Brain microvascular endothelial cell (primary cell): ENCODE data around the gene PSENEN.

ENCODE experiments used
- DNase-seq: peaks from one replicate; pipeline ENCODE4 v3.0.0-alpha.2; 2020
- H3K27ac ChIP-seq: fragments of 250-450 bp; sonication (Bioruptor Pico); 2 replicates; pipeline ENCODE4 v1.5.1; 2020; ENCODE audit warnings: mild to moderate bottlenecking, moderate library complexity
- H3K27me3 ChIP-seq: fragments of 250-450 bp; sonication (Bioruptor Pico); replicated peaks from 2 replicates; pipeline ENCODE4 v1.5.1; 2020; ENCODE audit warnings: mild to moderate bottlenecking
- H3K36me3 ChIP-seq: fragments of 250-450 bp; sonication (Bioruptor Pico); replicated peaks from 2 replicates; pipeline ENCODE4 v1.5.1; 2020; ENCODE audit warnings: mild to moderate bottlenecking
- H3K4me3 ChIP-seq: 2 replicates; pipeline ENCODE4 v1.5.1; 2011; ENCODE audit warnings: low read depth, mild to moderate bottlenecking, control low read depth, low read length, moderate library complexity
- in situ Hi-C: cut with HindIII; loops from 2 replicates; pipeline ENCODE4 v1.10.0; 2017; ENCODE audit warnings: low sequenced_read_pairs, low pct_ligation_motif_present
- TF ChIP-seq, protein P1 (sequence below): IDR thresholded peaks from 2 replicates; pipeline ENCODE4 v1.5.1; 2011; ENCODE audit warnings: low read depth, mild to moderate bottlenecking, moderate library complexity, low read length, control low read depth, inconsistent platforms; ENCODE audit errors: missing control alignments

PSENEN gene

DNA sequence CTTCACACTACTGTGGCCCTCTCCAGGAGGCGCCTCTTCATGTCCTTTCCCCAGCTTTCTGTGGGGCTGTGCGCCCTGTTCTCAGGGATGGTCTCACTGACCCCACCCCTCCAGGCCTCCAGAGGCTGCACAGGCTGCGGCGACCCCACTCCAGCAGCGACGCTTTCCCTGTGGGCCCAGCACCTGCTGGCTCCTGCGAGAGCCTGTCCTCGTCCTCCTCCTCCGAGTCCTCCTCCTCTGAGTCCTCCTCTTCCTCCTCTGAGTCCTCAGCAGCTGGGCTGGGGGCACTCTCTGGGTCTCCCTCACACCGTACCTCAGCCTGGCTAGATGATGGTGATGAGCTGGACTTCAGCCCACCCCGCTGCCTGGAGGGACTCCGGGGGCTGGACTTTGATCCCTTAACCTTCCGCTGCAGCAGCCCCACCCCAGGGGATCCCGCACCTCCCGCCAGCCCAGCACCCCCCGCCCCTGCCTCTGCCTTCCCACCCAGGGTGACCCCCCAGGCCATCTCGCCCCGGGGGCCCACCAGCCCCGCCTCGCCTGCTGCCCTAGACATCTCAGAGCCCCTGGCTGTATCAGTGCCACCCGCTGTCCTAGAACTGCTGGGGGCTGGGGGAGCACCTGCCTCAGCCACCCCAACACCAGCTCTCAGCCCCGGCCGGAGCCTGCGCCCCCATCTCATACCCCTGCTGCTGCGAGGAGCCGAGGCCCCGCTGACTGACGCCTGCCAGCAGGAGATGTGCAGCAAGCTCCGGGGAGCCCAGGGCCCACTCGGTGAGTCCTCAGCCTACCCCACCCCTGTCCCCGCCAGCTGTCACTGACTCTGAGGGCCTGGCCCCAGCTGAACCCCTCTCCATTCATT, 41.1 kb downstream of the PSENEN start:
- DNase-seq, result no peak
- Histone ChIP-seq H3K36me3 (no peaks in the 10 kb centered on the region), H3K4me3 (no peak overlapping the region), H3K27me3 (no peaks in the 10 kb centered on the region), H3K27ac (no peak overlapping the region)
- TF ChIP-seq, protein P1, sequence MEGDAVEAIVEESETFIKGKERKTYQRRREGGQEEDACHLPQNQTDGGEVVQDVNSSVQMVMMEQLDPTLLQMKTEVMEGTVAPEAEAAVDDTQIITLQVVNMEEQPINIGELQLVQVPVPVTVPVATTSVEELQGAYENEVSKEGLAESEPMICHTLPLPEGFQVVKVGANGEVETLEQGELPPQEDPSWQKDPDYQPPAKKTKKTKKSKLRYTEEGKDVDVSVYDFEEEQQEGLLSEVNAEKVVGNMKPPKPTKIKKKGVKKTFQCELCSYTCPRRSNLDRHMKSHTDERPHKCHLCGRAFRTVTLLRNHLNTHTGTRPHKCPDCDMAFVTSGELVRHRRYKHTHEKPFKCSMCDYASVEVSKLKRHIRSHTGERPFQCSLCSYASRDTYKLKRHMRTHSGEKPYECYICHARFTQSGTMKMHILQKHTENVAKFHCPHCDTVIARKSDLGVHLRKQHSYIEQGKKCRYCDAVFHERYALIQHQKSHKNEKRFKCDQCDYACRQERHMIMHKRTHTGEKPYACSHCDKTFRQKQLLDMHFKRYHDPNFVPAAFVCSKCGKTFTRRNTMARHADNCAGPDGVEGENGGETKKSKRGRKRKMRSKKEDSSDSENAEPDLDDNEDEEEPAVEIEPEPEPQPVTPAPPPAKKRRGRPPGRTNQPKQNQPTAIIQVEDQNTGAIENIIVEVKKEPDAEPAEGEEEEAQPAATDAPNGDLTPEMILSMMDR, result no peak
- in situ Hi-C loops, result no loop called here

DNA sequence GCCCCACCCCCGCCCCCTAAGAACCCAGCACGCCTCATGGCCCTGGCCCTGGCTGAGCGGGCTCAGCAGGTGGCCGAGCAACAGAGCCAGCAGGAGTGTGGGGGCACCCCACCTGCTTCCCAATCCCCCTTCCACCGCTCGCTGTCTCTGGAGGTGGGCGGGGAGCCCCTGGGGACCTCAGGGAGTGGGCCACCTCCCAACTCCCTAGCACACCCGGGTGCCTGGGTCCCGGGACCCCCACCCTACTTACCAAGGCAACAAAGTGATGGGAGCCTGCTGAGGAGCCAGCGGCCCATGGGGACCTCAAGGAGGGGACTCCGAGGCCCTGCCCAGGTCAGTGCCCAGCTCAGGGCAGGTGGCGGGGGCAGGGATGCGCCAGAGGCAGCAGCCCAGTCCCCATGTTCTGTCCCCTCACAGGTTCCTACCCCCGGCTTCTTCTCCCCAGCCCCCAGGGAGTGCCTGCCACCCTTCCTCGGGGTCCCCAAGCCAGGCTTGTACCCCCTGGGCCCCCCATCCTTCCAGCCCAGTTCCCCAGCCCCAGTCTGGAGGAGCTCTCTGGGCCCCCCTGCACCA, 41.9 kb downstream of the PSENEN start:
- Histone ChIP-seq H3K27ac (no peak overlapping the region), H3K4me3 (no peak overlapping the region), H3K27me3 (no peaks in the 10 kb centered on the region), H3K36me3 (no peaks in the 10 kb centered on the region)
- DNase-seq, result no peak
- TF ChIP-seq, protein P1, result no peak
- in situ Hi-C loops, result no loop called here

DNA sequence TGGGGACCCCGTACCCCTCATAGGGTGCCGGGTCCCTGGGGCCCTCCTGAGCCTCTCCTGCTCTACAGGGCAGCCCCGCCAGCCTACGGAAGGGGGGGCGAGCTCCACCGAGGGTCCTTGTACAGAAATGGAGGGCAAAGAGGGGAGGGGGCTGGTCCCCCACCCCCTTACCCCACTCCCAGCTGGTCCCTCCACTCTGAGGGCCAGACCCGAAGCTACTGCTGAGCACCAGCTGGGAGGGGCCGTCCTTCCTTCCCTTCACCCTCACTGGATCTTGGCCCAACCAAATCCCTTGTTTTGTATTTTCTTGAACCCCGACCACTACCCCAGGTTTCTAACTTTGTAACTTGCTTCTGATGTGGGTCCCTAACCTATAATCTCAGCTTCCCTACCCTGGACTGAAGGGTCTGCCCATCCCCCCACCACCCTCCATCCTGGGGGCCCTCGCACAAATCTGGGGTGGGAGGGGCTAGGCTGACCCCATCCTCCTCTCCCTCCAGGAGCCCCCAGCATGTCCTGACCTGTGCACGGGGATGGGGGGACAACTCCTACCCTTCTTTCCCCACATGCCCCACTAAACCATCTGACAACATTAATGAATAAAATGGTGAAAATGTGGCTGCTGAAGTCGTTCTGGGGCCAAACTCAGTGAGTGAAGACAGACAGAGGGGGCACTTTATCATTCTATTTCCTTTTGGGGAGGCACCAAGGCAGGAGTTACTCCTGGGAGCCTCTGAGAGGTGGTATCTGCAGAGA, 42.9 kb downstream of the PSENEN start:
- no peak overlapping the region for H3K27ac ChIP-seq
- TF ChIP-seq, protein P1, result no peak
- DNase-seq, result no peak
- no peaks in the 10 kb centered on the region for H3K36me3 ChIP-seq
- in situ Hi-C loops, result no loop called here
- no peak overlapping the region for H3K4me3 ChIP-seq
- no peaks in the 10 kb centered on the region for H3K27me3 ChIP-seq

DNA sequence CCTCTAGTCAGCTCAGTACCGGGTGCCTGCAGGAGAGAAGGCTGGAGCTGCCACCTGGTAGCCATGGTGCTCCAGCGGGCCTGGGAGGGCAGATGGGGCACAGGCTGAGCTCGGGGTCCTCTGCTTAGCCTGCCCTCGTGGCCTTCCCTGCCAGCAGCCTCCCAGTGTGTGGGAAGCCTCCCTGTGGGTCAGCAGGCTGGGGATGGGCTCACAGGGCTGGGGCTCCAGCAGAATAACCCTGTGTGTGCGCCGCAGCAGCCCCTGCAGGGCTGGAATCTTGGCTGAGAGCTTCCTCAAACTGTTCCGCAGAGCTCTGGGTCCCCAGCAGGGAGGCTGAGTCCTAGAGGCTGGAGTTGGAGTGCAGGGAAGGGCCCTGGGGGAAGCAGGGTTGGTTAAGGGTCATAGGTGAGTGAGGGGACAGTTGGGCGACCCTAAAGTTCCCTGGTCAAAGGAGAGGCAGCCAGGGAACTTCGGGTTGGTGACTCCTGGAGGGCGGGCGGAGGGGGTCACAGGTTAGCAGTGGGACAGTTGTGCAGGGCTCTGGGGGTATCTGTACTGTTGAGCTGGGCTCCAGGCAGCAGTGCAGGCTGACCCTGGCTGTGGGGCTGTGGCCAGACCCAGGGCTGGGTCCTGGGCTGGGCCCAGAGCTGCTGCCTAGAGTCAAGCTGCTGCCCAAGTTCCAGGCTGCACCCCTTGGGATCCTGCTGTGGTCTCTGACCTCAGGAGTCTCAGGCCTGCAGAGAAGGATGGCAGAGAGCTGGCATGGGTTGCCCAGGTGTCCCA, 43.9 kb downstream of the PSENEN start:
- H3K27me3 ChIP-seq, result no peaks in the 10 kb centered on the region
- no peak overlapping the region for H3K4me3 ChIP-seq
- in situ Hi-C loops, result no loop called here
- no peaks in the 10 kb centered on the region for H3K36me3 ChIP-seq
- TF ChIP-seq, protein P1, result no peak
- no peak overlapping the region for H3K27ac ChIP-seq
- DNase-seq, result no peak

DNA sequence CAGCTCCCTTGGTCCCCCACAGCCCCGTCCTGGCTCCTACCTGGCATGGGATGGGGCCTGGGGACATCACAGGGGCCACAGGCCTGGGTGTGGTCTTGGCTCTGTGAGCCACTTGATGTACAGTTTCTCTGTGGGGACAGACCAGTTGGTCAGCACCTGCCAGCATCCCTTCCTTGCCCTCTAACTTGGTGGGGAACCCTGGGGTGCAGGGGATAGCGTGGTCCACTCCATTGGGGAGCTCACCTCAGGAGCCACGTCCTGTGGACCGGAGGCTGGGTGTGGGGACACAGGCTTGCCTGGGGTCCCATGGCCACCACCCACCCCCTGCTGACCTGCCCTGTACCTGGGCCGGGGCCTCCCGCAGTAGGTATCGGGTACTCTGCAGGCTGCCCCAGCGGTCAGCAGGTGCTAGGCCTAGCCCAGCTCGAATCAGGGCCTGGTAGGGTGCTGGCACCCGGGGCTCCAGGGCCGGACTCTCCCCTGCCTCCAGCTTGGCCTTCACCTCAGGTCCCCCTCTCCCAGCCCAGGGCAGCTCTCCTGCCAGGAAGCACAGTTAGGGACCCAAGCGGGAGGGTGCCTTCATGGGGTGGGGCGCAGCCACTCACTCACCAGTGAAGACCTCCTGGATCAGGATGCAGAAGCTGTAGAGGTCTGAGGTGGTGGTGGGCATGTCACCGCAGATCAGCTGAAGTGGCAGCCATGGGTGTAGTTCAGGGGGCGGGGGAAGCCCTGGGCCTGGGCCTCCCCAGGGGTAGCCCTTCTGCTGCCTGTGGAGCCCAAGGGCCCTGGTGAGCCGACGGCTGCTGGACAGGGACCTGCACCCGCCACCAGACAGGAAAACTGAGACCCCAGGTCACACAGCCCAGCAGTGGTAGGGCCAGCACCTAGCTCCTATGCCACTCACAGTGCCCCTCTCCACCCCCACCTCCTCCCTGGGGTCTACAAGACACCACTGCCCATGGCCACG, 44.8 kb downstream of the PSENEN start:
- no peak for DNase-seq
- TF ChIP-seq, protein P1, result no peak
- Histone ChIP-seq H3K4me3 (no peak overlapping the region), H3K27ac (no peak overlapping the region), H3K27me3 (no peaks in the 10 kb centered on the region), H3K36me3 (no peaks in the 10 kb centered on the region)
- in situ Hi-C loops, result no loop called here
